Urothelium cell line (cell line): Measurements from ENCODE around the gene TRPM3.

Experiments used
- DNase-seq: peaks from one replicate; pipeline ENCODE4 v3.0.0; 2011; ENCODE audit warnings: low spot score, mixed read lengths
- FAIRE-seq: peaks from 2 replicates; lab custom pipeline; 2011; peaks lifted over from hg19 to GRCh38; lab: Jason Lieb, UNC

The TRPM3 gene

DNA sequence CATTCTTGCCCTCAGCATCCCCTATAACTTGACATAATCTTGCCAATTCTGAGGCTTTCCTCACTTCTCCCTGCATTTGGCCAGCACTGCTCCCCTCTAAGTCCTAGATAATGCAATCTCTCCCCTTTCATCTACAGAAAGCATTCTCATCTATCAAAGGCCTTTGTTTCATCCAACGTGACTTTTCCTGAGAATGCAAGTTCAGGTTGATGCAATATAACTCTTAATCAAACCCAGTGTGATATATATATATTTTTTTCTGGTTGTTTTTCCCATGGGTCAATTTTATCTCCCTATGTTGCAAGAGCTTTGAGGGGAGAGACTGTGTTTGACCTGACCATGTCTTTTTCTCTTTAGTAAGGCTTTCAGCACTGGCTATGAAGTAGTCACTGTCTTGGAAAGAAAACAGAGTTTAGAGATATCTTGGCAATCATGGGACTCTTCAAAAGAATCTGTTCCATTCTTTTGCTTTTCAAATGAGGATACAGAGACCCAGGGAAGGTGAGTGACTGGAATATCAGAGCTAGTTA, 268.6 kb downstream of the TRPM3 start:
- DNase-seq (no peak), FAIRE-seq (no peak)

GRCh38 chr9:70840266-70840665, 281.2 kb downstream of the TRPM3 start:
- no peak for FAIRE-seq
- DNase-seq: no peak

DNA sequence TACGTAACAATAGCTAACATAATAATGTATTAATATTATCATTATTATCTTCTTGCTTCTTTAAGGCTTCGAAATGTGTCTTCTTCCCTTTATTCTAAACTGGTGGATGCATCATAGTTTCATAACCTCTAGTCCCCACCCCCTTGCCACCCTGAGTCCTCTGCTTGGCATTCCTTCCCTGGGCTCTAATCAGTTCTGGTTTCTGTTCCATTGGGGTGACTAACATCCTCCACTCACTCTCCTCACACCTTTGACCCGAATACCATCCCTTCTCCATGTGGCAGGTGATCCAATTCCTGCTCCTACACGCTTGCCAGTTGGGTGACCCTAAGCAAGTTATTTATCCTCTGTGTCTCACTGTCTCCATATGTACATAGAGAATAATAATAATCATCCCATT, 286.1 kb downstream of the TRPM3 start:
- DNase-seq (no peak), FAIRE-seq (no peak)

GRCh38 chr9:70832492-70832891, 288.9 kb downstream of the TRPM3 start:
- FAIRE-seq: no peak
- no peak for DNase-seq

GRCh38 chr9:70830618-70831017, 290.8 kb downstream of the TRPM3 start:
- FAIRE-seq (no peak), DNase-seq (no peak)

DNA sequence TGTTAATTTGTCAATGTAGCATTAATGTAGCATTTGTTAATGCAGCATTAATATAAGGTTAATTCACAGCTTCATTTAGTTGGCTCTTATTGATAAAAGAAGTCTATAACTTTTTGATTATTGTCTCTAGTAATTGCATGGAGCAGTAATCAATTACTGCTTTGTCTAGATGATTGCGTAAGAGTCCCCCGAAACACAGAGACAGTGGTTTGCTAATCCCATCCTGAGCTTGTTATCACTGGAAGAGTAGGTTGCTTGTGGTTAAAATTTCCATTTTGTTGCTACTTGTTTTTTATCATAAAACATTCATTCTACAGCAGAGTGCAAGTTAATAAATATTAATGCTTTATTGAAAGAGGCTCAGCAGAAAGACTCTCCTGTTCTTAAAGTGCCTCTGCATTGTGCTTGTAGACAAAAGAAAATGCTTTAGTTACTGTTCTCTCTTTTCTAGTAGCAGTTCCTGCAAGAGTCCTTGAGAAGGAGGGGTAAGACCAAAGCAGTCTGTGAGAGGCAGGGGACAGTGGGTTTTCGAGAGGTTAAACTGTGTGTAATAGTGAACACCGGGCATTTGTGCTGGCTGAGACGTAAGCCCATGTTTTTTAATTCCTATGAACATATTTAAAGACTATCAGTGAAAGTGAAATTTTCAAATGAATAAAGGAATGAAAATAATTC, 291.7 kb downstream of the TRPM3 start:
- FAIRE-seq (no peak), DNase-seq (no peak)

GRCh38 chr9:70826562-70826961, 294.9 kb downstream of the TRPM3 start:
- no peak for FAIRE-seq
- DNase-seq: no peak

GRCh38 chr9:70823284-70823683, 298.1 kb downstream of the TRPM3 start:
- no peak for FAIRE-seq
- DNase-seq: no peak

DNA sequence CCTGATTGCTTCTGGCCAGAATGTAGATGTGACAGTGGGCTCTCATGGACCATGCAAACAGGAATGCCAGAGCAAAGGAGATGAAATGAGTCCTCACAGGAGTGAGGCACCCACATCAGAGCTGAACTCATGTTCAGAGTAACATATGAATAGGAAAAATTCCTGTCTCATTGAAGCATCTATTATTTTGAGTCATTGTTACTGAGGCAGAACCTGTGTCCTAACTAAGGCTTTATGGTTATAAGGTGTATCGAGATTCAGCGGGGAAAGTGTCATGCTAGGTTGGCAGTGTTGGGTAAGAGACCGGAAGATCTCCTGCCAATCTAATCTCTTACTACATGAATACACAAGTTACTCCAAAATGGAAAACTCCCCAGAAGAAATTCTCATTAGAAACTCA, 304.1 kb downstream of the TRPM3 start:
- no peak for DNase-seq
- FAIRE-seq: no peak

DNA sequence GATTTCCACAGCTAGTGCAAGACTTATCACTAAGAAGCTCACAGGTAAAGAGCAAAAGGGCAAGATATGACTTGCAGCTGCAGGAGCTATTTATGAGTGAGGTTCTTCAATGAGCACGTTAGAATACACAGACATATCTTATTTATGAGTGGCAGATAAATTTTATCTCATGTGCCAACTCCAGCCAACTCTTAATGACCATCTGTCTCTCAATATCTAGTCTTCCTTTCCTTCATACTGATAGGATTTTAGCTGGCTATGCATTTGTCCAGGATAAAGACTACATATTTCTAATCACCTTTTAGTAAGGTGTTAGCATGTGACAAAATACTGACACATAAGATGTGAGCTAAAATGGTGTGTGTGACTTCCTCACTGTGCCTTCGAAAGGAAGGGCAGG, 304.5 kb downstream of the TRPM3 start:
- DNase-seq: no peak

GRCh38 chr9:70816316-70816715, 305.1 kb downstream of the TRPM3 start:
- DNase-seq: no peak
- FAIRE-seq: no peak

More for the DNA sequence above, 304.5 kb downstream of the TRPM3 start:
- no peak for FAIRE-seq

DNA sequence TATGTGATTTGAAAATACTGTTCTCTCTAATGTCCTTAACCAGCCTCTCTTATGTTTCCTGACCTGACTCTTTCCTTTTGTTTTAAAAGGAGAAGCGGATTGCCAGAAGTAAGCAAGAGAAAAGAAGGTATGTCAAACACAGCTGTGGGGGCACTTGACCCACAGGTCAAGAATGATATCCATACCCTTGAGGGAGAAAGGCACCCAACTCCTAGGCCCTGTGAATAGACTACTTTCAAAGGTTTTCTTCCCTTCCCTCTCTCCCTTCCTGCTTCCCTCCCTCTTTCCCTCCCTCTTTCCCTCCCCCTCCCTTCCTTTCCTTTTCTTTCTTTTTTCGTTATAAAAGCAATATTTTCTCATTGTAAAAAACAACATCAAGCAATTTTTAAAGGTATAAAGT, 306.8 kb downstream of the TRPM3 start:
- FAIRE-seq (no peak), DNase-seq (no peak)

GRCh38 chr9:70813141-70813540, 308.3 kb downstream of the TRPM3 start:
- FAIRE-seq (no peak), DNase-seq (no peak)

- FAIRE-seq: no peak
- no peak for DNase-seq
Measured at GRCh38 chr9:70811638-70812037, 309.8 kb downstream of the TRPM3 start.

DNA sequence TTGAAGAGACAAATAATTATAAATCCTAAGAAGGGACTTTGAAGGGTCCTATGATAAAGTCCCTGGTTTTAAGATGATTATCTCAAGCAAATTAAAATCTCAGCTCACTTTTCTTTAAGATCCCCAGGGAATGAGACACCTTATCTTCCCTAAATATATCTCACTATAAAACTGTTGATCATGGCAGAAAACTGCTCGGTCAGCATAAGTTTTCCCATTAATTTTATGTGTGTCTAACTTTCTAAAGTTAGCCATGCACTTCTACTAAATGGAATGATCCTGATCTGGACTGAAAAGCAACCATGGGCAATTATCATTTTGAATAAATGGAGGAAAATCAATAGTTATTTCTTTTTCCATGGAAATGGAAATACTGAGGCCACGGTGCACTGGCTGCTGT, 314.5 kb downstream of the TRPM3 start:
- FAIRE-seq (no peak), DNase-seq (no peak)

- FAIRE-seq (no peak), DNase-seq (no peak)
Measured at GRCh38 chr9:70805949-70806348, 315.5 kb downstream of the TRPM3 start.

DNA sequence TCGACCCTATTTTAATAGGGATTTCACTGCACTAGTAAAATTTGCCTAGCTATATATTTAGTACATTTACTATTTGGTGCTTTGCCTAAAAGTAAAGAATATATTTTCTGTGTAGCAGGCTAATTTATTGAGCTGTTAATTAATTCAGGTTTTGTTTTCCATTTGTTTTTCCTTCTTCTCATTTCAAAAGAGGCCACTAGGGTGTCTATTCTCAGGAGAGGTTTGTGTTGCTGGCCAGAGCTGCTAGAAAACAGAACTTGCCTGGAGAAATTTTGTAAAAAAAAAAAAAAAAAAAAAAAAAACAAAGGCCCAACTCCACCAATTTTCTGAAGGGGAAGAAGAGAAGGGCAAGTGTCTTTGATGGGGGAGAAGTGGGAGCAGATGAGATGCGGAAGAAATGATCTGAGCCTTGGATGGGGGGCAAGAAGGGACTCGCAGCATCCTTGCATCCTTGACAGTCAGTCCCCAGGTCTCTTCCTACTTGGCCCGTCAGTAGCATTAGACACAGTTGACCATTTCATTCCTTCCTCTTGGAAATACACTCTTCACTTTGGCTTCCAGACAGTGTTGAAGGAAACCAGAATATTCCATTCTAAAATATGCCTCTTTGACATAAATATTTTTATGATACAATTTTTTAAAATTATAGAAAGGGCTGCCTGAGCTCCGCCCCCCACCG, 318.5 kb downstream of the TRPM3 start:
- FAIRE-seq: no peak
- no peak for DNase-seq

DNA sequence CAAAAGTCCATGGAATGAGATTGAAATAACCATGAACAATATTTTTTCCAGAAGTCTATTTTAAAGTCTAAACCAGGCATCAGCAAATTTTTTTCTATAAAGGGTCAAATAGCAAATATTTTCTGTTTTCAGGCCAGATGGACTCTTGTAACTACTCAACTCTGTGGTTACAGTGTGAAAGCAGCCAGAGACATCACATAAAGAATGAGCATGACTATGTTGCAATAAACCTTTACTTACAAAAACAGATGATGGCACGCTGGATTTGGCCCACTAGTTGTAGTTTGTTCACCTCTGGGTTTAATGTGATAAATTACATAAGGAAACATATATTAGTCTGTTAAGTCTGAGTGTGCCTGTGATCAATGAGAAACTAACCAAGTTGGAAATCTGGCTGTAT, 319.2 kb downstream of the TRPM3 start:
- FAIRE-seq (no peak), DNase-seq (no peak)

GRCh38 chr9:70801181-70801829, 320.1 kb downstream of the TRPM3 start:
- no peak for DNase-seq
- FAIRE-seq: no peak

DNA sequence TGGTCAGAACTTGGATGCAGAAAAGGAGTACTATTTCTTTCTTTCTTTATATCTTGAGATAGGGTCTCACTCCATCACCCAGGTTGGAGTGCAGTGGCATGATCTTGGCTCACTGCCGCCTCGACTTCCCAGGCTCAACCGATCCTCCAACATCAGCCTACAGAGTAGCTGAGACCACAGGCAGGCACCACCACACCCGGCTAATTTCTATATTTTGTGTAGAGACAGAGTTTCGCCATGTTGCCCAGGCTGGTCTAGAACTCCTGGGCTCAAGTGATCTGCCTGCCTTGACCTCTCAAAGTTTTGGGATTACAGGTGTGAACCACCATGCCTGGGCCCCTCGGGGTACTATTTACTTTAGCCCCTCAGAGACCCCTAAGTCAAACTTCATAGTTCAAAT, 323.4 kb downstream of the TRPM3 start:
- FAIRE-seq: no peak
- no peak for DNase-seq

DNA sequence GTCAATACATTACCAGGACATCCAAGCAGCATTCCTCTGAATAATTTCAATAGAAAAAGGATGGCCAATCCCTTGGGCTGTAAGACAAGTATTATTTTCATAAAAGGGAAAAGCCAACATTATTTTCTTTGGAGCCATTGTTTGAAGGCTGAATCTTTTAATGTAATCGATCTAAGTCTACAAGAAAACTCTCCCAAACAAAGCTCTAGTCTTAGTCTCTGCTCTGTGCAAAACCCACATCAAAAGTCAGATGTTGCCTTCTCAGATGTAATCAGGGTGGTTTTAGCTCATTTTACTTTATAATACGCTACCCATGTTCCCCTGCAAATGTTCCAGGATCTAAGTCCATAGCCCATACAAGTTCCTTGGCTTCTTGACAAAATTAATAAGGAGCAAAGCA, 325.6 kb downstream of the TRPM3 start:
- no peak for DNase-seq
- no peak for FAIRE-seq

DNA sequence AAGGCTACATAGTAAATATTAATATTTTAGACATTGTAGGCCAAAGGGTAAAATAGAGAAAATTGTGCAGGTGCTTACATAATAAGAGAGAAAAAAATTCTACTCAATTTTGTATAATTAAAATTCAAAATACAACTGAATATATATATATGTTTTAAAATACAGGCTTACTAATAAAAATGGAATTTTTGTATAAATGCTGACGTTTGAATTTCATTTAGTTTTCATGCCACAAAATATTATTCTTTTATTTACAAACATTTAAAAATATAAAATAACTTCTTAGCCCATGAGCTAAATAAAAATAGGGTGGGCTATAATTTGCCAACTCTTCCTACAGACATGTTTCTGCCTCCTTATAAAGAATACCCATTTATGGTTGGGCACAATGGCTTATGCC, 328.6 kb downstream of the TRPM3 start:
- DNase-seq (no peak), FAIRE-seq (no peak)
